ENCODE results near the gene XRN2. TPM values are rescaled to one million over a fixed set of nuclear protein-coding genes. Genes with fewer than 3 reads are reported as not detected.

The XRN2 gene
- total and polyA plus RNA-seq, 12 donors, result 9.5 to 39.8 (median 31.7) TPM

GRCh38 chr20:21386111-21386510, 83.0 kb downstream of the XRN2 start:
- Histone ChIP-seq H3K9me3 (no peaks in the 10 kb centered on the region), H3K27ac (no peak overlapping the region), H3K4me3 (no peak overlapping the region), H3K4me1 (no peaks in the 10 kb centered on the region), H3K27me3 (peaks cover under 1 to 17% (median 4%) of the 10 kb centered on the region in 7 donors), H3K36me3 (peaks cover 0 to 99% (median 29%) of the 10 kb centered on the region in 9 donors)
- 96% methylated on average over 5 of the region's 5 CpGs for WGBS, 2 donors
- intact Hi-C loops (cut with DNase I), result no loop called here
- TF ChIP-seq CTCF (IDR thresholded peaks at IDR 0.05), result no peak
- no peak for ATAC-seq
- no peak for DNase-seq

GRCh38 chr20:21387528-21387927, 84.4 kb downstream of the XRN2 start:
- peaks cover 0 to 84% (median 22%) of the 10 kb centered on the region in 9 donors for H3K36me3 ChIP-seq
- no peak for DNase-seq

GRCh38 chr20:21388566-21388965, 85.4 kb downstream of the XRN2 start:
- Histone ChIP-seq H3K4me1 (peaks cover 0 to 7% (median 0%) of the 10 kb centered on the region in 9 donors), H3K9me3 (no peaks in the 10 kb centered on the region), H3K4me3 (no peak overlapping the region), H3K36me3 (peaks cover 0 to 74% (median 12%) of the 10 kb centered on the region in 9 donors), H3K27me3 (peaks cover 12 to 42% (median 28%) of the 10 kb centered on the region in 7 donors), H3K27ac (no peak overlapping the region)
- DNase-seq (no peak), ATAC-seq (no peak)
- no peak for TF ChIP-seq CTCF (IDR thresholded peaks at IDR 0.05)
- 98 to 100% methylated on average over 1 of the region's 1 CpG for WGBS, 2 donors
- intact Hi-C loops (cut with DNase I), result no loop called here

More at GRCh38 chr20:21387528-21387927, 84.4 kb downstream of the XRN2 start:
- no peak for TF ChIP-seq CTCF (IDR thresholded peaks at IDR 0.05)
- ATAC-seq, result no peak
- no peak overlapping the region for H3K27ac ChIP-seq
- H3K27me3 ChIP-seq, result peaks cover 6 to 31% (median 18%) of the 10 kb centered on the region in 7 donors
- H3K9me3 ChIP-seq, result no peaks in the 10 kb centered on the region
- H3K4me1 ChIP-seq, result peaks cover 0 to 7% (median 0%) of the 10 kb centered on the region in 9 donors
- no peak overlapping the region for H3K4me3 ChIP-seq
- intact Hi-C loops (cut with DNase I), result no loop called here

GRCh38 chr20:21389368-21389767, 86.2 kb downstream of the XRN2 start:
- peaks cover 0 to 66% (median 11%) of the 10 kb centered on the region in 9 donors for H3K36me3 ChIP-seq
- intact Hi-C loops (cut with DNase I), result no loop called here
- peaks cover 0 to 7% (median 0%) of the 10 kb centered on the region in 9 donors for H3K4me1 ChIP-seq
- TF ChIP-seq CTCF (IDR thresholded peaks at IDR 0.05), result no peak
- H3K9me3 ChIP-seq, result no peaks in the 10 kb centered on the region
- no peak overlapping the region for H3K4me3 ChIP-seq
- no peak overlapping the region for H3K27ac ChIP-seq
- no peak for ATAC-seq
- no peak for DNase-seq
- H3K27me3 ChIP-seq, result peaks cover 20 to 50% (median 36%) of the 10 kb centered on the region in 7 donors
- 9 to 92% methylated on average over 1 of the region's 1 CpG for WGBS, 2 donors

Data from heart right ventricle (tissue), 16 donors.